ENCODE data around the gene TRMT1.

TRMT1 gene

GRCh38 chr19:13101590-13102415, 14.7 kb downstream of the TRMT1 start:
- no peak for DNase-seq

GRCh38 chr19:13100841-13101589, 15.5 kb downstream of the TRMT1 start:
- DNase-seq = no peak

- DNase-seq = peak; percentile 48 to 51
Measured at GRCh38 chr19:13100031-13100588, 16.4 kb downstream of the TRMT1 start.

GRCh38 chr19:13099073-13099999, 17.2 kb downstream of the TRMT1 start:
- peak; percentile 67 to 77 for DNase-seq

- DNase-seq = peak in 1 of 2 donors; percentile 38
Measured at GRCh38 chr19:13098277-13099072, 18.1 kb downstream of the TRMT1 start.

GRCh38 chr19:13097463-13098258, 18.9 kb downstream of the TRMT1 start:
- DNase-seq = peak in 1 of 2 donors; percentile 18

- DNase-seq = no peak
Measured at GRCh38 chr19:13097033-13097462, 19.5 kb downstream of the TRMT1 start.

GRCh38 chr19:13095934-13096927, 20.3 kb downstream of the TRMT1 start:
- no peak for DNase-seq

- peak in 1 of 2 donors; percentile 25 for DNase-seq
Measured at GRCh38 chr19:13095393-13095784, 21.2 kb downstream of the TRMT1 start.

- no peak for DNase-seq
Measured at GRCh38 chr19:13094771-13095392, 21.7 kb downstream of the TRMT1 start.

GRCh38 chr19:13094106-13094504, 22.4 kb downstream of the TRMT1 start:
- DNase-seq = no peak

GRCh38 chr19:13093407-13094105, 23.0 kb downstream of the TRMT1 start:
- DNase-seq = peak; percentile 73 to 77

GRCh38 chr19:13092606-13093235, 23.8 kb downstream of the TRMT1 start:
- no peak for DNase-seq

- DNase-seq = no peak
Measured at GRCh38 chr19:13092158-13092543, 24.4 kb downstream of the TRMT1 start.

GRCh38 chr19:13091400-13092157, 25.0 kb downstream of the TRMT1 start:
- DNase-seq = no peak

GRCh38 chr19:13090511-13091231, 25.9 kb downstream of the TRMT1 start:
- DNase-seq = no peak

Measured in activated CD4-positive, alpha-beta T cell treated with anti-CD3 and anti-CD28 coated beads for 4 hours (primary cell).